Keratinocyte (primary cell): Measurements from ENCODE around the gene PRKAA1.
"Not testable (repeated sequence)": the region's sequence is repeated elsewhere in the genome, so short reads cannot be mapped to it uniquely, and the experiment has no call there.

Source experiments
- EZH2 ChIP-seq: IDR thresholded peaks from one replicate; pipeline ENCODE4 v1.6.1; 2012; ENCODE audit warnings: inconsistent platforms, mild to moderate bottlenecking, low read length, moderate library complexity
- TF ChIP-seq, protein P1 (sequence below), 3 experiments: IDR thresholded peaks in 1 of 3; conservative IDR thresholded peaks in 1 of 3; optimal IDR thresholded peaks in 1 of 3; 2 replicates in 2 of 3; 3 replicates in 1 of 3; pipeline versions ENCODE3 to v1.5.1; 2011; ENCODE audit warnings: low read length in 3 of 3, mild to moderate bottlenecking in 3 of 3, moderate library complexity in 2 of 3, control low read depth in 1 of 3, inconsistent platforms in 1 of 3; ENCODE audit not compliant: insufficient read depth in 2 of 3; ENCODE audit errors: extremely low read depth in 1 of 3

DNA sequence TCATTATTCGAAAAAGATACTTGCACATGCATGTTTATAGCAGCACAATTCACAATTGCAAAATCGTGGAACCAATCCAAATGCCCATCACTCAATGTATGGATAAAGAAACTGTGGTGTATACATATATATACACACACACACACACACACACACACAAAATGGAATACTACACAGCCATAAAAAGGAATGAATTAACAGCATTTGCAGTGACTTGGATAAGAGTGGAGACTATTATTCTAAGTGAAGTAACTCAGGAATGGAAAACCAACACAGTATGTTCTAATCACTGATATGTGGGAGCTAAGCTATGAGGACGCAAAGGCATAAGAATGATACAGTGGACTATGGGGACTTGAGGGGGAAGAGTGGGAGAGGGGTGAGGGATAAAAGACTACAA, 3.3 kb downstream of the PRKAA1 start:
- TF ChIP-seq, protein P1, sequence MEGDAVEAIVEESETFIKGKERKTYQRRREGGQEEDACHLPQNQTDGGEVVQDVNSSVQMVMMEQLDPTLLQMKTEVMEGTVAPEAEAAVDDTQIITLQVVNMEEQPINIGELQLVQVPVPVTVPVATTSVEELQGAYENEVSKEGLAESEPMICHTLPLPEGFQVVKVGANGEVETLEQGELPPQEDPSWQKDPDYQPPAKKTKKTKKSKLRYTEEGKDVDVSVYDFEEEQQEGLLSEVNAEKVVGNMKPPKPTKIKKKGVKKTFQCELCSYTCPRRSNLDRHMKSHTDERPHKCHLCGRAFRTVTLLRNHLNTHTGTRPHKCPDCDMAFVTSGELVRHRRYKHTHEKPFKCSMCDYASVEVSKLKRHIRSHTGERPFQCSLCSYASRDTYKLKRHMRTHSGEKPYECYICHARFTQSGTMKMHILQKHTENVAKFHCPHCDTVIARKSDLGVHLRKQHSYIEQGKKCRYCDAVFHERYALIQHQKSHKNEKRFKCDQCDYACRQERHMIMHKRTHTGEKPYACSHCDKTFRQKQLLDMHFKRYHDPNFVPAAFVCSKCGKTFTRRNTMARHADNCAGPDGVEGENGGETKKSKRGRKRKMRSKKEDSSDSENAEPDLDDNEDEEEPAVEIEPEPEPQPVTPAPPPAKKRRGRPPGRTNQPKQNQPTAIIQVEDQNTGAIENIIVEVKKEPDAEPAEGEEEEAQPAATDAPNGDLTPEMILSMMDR (optimal IDR thresholded peaks at IDR 0.05 in 1 of 3, IDR thresholded peaks at IDR 0.05 in 1 of 3, conservative IDR thresholded peaks at IDR 0.05 in 1 of 3; ENCODE audit: extremely low read depth in 1 of 3, insufficient read depth in 2 of 3, low read length in 3 of 3), result not testable (repeated sequence)
- TF ChIP-seq EZH2, result not testable (repeated sequence)
